ENCODE results near the gene RAB39A. TPM values are rescaled to one million over a fixed set of nuclear protein-coding genes. Genes with fewer than 3 reads are reported as not detected.

The RAB39A gene
- total and polyA plus RNA-seq, 4 donors = 0.30 to 3.6 (median 2.5) TPM

DNA sequence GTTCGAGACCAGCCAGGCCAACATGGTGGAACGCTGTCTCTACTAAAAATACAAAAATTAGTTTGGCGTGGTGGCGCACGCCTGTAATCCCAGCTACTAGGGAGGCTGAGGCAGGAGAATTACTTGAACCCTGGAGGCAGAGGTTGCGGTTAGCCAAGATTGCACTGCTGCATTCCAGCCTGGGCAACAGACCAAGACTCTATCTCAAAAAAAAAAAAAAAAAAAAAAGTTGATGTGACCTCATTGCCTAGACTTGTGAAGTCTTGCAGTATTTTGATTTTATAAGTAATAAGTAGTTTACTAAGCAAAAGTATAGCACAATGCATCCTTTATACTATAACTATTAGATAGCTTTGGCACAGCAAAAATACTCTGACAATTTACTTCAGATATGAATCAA lies 70.5 kb downstream of the RAB39A start:
- Histone ChIP-seq H3K27me3 (ENCODE audit: control insufficient read depth in 3 of 3, insufficient read depth in 3 of 3, low read length in 2 of 3) (no peaks in the 10 kb centered on the region), H3K4me1 (ENCODE audit: control insufficient read depth in 5 of 5, insufficient read depth in 5 of 5, low read length in 5 of 5) (no peaks in the 10 kb centered on the region), H3K9ac (ENCODE audit: insufficient read depth in 1 of 2, low read length in 2 of 2) (no peak overlapping the region), H3K36me3 (ENCODE audit: control insufficient read depth in 4 of 4, insufficient read depth in 4 of 4, low read length in 4 of 4) (no peaks in the 10 kb centered on the region), H3K9me3 (ENCODE audit: control insufficient read depth in 4 of 4, insufficient read depth in 3 of 4, low read length in 3 of 4) (no peaks in the 10 kb centered on the region), H3K4me3 (no peak overlapping the region), H3K27ac (ENCODE audit: low read depth in 1 of 2, low read length in 1 of 2) (no peak overlapping the region)
- no peak for ATAC-seq (ENCODE audit: insufficient read depth, low FRiP score)
- DNase-seq = no peak
- TF ChIP-seq, protein P1, sequence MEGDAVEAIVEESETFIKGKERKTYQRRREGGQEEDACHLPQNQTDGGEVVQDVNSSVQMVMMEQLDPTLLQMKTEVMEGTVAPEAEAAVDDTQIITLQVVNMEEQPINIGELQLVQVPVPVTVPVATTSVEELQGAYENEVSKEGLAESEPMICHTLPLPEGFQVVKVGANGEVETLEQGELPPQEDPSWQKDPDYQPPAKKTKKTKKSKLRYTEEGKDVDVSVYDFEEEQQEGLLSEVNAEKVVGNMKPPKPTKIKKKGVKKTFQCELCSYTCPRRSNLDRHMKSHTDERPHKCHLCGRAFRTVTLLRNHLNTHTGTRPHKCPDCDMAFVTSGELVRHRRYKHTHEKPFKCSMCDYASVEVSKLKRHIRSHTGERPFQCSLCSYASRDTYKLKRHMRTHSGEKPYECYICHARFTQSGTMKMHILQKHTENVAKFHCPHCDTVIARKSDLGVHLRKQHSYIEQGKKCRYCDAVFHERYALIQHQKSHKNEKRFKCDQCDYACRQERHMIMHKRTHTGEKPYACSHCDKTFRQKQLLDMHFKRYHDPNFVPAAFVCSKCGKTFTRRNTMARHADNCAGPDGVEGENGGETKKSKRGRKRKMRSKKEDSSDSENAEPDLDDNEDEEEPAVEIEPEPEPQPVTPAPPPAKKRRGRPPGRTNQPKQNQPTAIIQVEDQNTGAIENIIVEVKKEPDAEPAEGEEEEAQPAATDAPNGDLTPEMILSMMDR (IDR thresholded peaks at IDR 0.05; ENCODE audit: control extremely low read depth, extremely low read depth) = no peak
- WGBS, 2 donors = 95 to 96% methylated on average over 6 of the region's 6 CpGs

DNA sequence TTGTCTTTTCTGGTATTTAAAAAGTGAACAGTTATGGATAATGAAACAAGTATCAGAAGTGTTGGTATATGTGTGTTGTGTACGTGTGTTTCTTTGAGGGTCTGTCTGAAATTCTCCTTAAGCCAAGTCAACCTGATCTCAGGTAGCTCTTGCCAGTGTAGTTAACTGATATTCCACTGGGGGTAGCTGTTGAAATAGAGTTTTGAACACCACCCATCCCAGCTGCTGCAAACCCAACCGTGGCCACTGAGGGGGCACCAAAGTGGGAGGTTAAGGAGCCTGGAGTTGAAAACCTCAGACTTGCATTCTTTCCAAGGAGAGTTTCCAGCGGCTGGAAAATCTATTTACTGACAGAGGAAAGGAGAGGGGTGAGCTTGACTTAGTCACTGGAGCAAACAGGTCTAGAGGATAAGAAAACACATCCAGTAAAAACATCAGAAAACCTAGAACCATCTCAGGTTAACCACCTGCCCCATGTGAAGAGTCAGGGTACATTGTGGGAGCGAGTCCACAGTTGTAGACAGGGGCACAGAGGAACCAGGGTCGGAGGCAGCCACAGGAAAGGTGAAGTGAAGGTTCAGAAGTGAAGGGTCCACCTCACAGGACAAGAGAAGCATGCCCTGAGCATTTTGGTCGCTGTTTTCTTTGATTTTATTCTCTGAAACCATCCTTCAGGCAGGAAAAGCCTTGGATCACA lies 71.7 kb downstream of the RAB39A start:
- no peak overlapping the region for H3K27ac ChIP-seq (ENCODE audit: low read depth in 1 of 2, low read length in 1 of 2)
- no peak for ATAC-seq (ENCODE audit: insufficient read depth, low FRiP score)

DNA sequence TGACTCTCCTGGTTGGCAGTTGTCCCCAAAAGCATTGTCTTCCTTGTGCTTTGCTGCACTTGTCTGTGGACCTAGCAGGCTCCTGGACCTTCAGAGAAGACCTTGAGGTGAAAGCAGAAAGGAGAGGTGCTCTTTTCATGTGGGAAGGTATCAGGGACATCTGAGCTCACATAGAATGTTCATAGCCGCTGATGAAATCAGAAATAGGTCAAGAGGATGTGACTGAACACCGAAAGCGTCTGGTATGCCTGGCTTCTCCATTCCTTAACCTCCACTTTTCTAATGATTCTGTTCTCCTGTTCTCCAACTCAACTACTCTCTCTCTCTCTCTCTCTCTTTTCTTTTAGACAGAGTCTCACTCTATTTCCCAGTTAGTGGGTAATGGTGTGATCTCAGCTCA lies 74.2 kb downstream of the RAB39A start:
- Histone ChIP-seq H3K36me3 (ENCODE audit: control insufficient read depth in 4 of 4, insufficient read depth in 4 of 4, low read length in 4 of 4) (no peaks in the 10 kb centered on the region), H3K27me3 (ENCODE audit: control insufficient read depth in 3 of 3, insufficient read depth in 3 of 3, low read length in 2 of 3) (no peaks in the 10 kb centered on the region), H3K4me3 (no peak overlapping the region), H3K4me1 (ENCODE audit: control insufficient read depth in 5 of 5, insufficient read depth in 5 of 5, low read length in 5 of 5) (no peaks in the 10 kb centered on the region), H3K27ac (ENCODE audit: low read depth in 1 of 2, low read length in 1 of 2) (no peak overlapping the region), H3K9me3 (ENCODE audit: control insufficient read depth in 4 of 4, insufficient read depth in 3 of 4, low read length in 3 of 4) (no peaks in the 10 kb centered on the region), H3K9ac (ENCODE audit: insufficient read depth in 1 of 2, low read length in 2 of 2) (no peak overlapping the region)
- no peak for DNase-seq
- WGBS, 2 donors = 86 to 95% methylated on average over 3 of the region's 3 CpGs
- TF ChIP-seq, protein P1 (IDR thresholded peaks at IDR 0.05; ENCODE audit: control extremely low read depth, extremely low read depth) = no peak
- ATAC-seq (ENCODE audit: insufficient read depth, low FRiP score) = no peak

More for the DNA sequence above, 71.7 kb downstream of the RAB39A start:
- WGBS, 2 donors = 30 to 33% methylated on average over 6 of the region's 6 CpGs
- H3K9me3 ChIP-seq (ENCODE audit: control insufficient read depth in 4 of 4, insufficient read depth in 3 of 4, low read length in 3 of 4) = no peaks in the 10 kb centered on the region
- peak; percentile 20 to 32 (median 23) for DNase-seq
- H3K4me3 ChIP-seq = no peak overlapping the region
- no peaks in the 10 kb centered on the region for H3K36me3 ChIP-seq (ENCODE audit: control insufficient read depth in 4 of 4, insufficient read depth in 4 of 4, low read length in 4 of 4)
- no peaks in the 10 kb centered on the region for H3K4me1 ChIP-seq (ENCODE audit: control insufficient read depth in 5 of 5, insufficient read depth in 5 of 5, low read length in 5 of 5)
- TF ChIP-seq, protein P1 (IDR thresholded peaks at IDR 0.05; ENCODE audit: control extremely low read depth, extremely low read depth) = peak; percentile 15
- H3K27me3 ChIP-seq (ENCODE audit: control insufficient read depth in 3 of 3, insufficient read depth in 3 of 3, low read length in 2 of 3) = no peaks in the 10 kb centered on the region
- H3K9ac ChIP-seq (ENCODE audit: insufficient read depth in 1 of 2, low read length in 2 of 2) = no peak overlapping the region

DNA sequence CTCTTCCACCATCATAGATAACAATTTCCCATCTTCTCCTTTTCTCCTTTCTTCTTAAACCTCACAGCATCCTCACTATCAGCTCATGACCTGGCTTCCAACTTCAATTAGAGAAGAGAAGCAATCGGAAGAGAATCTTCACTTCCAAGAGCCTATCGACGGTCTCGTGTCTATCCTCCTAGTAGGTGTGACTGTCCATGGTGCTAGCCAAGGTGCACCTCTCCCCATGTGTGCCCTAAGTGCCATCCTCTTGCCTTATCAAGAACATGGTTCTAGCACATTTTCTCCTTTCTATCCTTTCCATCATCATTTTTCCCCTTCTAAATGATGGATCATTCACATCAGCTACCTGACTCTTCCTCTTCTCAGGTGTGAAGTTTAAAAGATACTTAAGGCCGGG lies 75.4 kb downstream of the RAB39A start:
- Histone ChIP-seq H3K27ac (ENCODE audit: low read depth in 1 of 2, low read length in 1 of 2) (no peak overlapping the region), H3K27me3 (ENCODE audit: control insufficient read depth in 3 of 3, insufficient read depth in 3 of 3, low read length in 2 of 3) (no peaks in the 10 kb centered on the region), H3K4me3 (no peak overlapping the region), H3K9ac (ENCODE audit: insufficient read depth in 1 of 2, low read length in 2 of 2) (no peak overlapping the region), H3K4me1 (ENCODE audit: control insufficient read depth in 5 of 5, insufficient read depth in 5 of 5, low read length in 5 of 5) (no peaks in the 10 kb centered on the region), H3K36me3 (ENCODE audit: control insufficient read depth in 4 of 4, insufficient read depth in 4 of 4, low read length in 4 of 4) (no peaks in the 10 kb centered on the region), H3K9me3 (ENCODE audit: control insufficient read depth in 4 of 4, insufficient read depth in 3 of 4, low read length in 3 of 4) (no peaks in the 10 kb centered on the region)
- DNase-seq (no peak), ATAC-seq (ENCODE audit: insufficient read depth, low FRiP score) (no peak)
- 90 to 91% methylated on average over 5 of the region's 5 CpGs for WGBS, 2 donors
- TF ChIP-seq, protein P1 (IDR thresholded peaks at IDR 0.05; ENCODE audit: control extremely low read depth, extremely low read depth) = no peak
